Hindlimb muscle (tissue), 1 donor: ENCODE measurements around the gene POLG2. TPM values are rescaled to one million over a fixed set of nuclear protein-coding genes. Genes with fewer than 3 reads are reported as not detected.
"Not testable (repeated sequence)": the region's sequence is repeated elsewhere in the genome, so short reads cannot be mapped to it uniquely, and the experiment has no call there.

Experiments
- DNase-seq: peaks from one replicate; pipeline ENCODE4 v3.0.0-alpha.2; 2013
- polyA plus RNA-seq: library from polyadenylated mRNA; unstranded; fragments of 120-200 nt; gene quantifications from one replicate; pipeline ENCODE4 v1.2.1, GENCODE V29; 2013; ENCODE audit not compliant: insufficient read length

The POLG2 gene
- polyA plus RNA-seq, 1 donor, result 27.9 TPM

DNA sequence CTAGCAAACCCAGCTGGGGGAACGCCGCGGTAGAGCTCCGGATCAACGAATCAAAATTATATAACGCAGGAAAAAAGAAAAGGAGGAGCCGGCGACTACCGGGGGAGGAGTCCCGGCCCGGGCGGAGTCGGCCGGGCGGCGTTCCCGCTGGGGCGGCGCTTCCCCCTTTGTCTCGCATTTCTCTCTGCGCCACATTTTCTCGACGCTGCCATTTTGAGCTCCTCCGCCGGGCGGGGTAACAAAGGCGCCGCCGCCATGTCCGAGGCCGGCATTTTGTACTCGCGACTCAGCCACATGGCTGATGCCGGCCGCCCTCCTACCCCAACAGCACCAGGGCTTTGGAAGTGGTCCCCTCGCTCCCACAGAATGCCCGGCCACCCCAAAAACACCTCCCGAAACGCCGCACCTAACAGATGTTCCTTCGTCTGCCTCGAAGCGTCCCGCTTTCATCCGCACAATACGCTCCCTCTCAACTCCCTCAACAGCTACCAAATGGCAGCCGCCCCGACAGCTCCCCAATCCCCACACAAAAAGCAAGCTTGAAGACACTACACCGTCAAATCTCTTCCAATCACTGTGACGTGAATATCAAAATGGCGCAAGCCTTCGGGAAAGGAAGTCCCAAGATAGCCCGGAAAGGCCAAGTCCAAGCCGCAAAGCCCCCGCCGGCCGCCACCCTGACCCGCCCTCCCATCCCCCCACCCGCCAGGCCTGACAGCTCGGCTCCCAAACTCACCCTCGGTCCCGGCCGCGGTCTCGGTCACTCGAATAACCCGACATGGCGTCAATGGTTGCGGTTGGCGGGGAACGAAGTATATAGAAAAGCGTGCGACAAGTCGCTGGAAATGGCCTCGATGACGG lies 8.7 kb upstream of the POLG2 start:
- peak; percentile 97 for DNase-seq

DNA sequence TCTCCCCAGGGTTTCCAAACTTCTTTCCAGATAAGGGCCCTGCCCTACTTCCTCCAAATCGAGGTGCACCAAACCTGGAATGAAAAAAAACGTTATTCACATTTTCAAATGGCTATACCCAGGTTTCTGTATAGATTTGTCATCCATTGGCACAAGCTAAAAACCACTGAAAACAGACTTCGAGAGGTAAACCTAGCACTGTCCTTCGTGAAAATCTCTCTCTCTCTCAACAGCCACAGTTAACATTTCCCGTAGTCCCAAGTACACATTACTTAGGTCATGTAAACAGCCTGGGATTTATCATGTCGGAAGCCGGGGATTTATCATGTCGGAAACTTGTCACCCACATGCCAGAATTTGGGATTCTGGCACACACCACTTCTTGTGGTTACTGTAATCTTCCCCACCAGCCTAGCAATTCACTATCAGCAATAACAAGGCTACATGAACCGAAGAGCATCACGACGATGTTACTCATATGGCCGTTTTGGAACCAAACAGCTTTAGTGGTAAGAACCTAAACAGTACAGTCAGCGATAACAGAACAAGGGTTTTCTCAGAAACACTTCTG lies 8.0 kb upstream of the POLG2 start:
- DNase-seq, result no peak

- DNase-seq, result no peak
Observed at GRCh38 chr17:64503821-64504768, 7.2 kb upstream of the POLG2 start.

DNA sequence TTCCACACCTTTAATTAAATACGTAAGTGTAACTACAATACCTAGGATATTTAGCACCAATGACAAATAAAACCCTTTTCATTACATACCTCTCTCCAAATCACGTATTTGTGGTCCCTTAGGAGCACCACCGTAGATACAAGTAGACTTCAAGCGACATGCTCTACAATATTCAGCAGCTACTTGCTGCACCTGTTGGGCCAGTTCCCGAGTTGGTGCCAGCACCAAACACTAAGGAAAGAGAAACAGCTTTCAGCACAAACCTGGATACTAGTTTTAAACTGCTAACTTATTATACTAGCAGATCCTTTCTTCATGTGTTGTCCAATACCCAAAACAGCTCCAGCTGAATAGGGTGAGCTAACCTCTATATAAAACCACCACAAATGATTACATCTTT lies 6.5 kb upstream of the POLG2 start:
- DNase-seq, result no peak

- no peak for DNase-seq
Observed at GRCh38 chr17:64502809-64503208, 6.0 kb upstream of the POLG2 start.

- DNase-seq, result no peak
Observed at GRCh38 chr17:64502021-64502420, 5.2 kb upstream of the POLG2 start.

- no peak for DNase-seq
Observed at GRCh38 chr17:64500862-64501765, 4.3 kb upstream of the POLG2 start.

- DNase-seq, result no peak
Observed at GRCh38 chr17:64500487-64500859, 3.6 kb upstream of the POLG2 start.

DNA sequence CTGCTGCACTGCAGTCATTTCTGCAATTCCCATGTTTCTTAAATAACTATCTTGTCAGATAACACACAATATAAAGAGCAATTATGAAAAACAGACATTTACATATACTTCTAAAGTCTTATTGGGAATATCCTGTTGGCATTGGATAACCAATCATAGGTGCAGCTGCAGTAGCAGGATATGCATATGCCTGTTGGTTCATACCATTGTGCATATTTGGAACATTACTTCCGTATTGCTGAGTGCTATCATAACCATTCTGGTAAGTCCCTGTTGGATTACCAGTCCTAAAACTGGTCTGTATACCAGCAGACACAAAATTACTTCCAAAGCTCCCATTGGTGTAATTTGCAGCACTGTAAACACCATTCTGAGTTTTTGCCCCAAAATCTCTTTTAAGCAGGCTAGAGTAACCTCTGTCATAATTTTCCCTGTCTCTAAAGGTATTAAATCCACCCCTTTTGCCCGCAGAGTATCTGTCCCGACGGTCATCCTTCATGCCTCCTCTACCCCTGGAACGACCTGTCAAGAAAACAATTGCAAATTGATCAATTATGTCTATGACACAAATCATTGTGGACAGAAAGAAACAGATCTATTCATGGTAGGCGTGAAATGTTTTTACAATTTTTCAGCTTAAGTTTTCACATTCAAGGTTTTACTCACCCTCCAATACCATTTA lies 3.1 kb upstream of the POLG2 start:
- DNase-seq, result no peak

DNA sequence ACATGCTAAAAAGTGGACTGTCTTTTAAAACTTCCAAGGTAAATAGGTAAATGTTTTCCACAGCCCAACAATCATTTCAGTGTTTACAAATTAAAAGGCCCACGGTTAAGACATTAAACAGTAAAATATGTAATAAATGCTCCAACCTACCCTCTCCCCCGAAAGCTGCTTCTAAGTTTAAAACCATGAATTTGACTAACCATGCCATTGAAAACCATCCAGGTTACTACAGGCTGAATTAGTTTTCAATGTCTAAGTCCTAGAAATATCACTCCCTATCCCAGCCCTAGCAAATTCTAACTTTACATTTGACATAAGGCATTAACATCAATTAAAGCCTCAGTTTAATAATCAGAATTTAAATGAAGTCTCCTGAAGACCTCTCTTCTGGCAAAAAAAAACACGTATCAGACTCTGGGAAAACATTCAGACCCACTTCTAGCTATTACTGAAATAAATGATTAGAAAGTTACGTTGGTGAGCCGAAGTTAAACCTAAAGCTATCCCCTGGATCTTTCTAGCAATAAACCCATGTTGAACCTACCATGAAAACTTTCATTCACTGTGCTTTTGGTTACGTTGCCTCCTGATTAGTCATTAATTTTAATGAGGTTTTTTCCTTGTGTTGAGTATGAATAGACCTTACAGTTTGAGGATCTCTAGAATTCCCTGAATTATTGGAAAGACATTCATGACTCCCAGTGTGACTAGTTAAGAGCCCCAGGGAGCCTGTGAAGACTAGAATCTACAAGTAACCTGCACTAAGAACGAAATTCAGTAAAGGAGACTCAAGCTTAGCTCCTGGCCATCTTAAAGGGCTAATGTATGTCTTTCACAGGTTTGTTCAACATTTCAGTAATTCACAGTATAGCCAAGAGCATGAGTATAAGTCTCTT lies 1.7 kb upstream of the POLG2 start:
- DNase-seq, result no peak

DNA sequence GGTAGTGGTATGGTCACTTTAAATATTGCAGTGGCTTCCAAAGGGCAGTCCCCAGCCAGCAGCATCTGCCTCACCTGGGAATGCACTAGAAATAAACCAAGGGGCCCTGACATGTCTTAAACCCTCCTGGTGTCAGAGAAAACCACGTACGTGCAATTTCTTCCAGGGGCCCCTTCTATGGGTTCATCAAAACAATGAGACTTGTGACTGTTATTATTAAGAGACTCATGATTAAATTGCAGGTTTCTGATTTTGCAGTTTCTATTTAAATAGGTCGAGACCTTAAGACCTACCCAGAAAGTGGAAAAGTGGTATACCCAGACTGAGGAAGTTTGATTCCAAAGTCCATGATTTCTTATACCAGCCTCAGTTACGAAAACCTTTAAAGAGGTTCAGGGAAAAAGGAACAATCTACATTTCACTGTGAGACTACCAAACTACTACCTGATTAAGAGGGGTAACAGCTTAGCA lies 746 bp upstream of the POLG2 start:
- no peak for DNase-seq

GRCh38 chr17:64496348-64496785 lies 487 bp downstream of the POLG2 start:
- DNase-seq, result no peak

GRCh38 chr17:64495300-64495699 lies 1.6 kb downstream of the POLG2 start:
- not testable (repeated sequence) for DNase-seq

GRCh38 chr17:64494121-64494520 lies 2.7 kb downstream of the POLG2 start:
- DNase-seq, result no peak

- no peak for DNase-seq
Observed at GRCh38 chr17:64492481-64493109, 4.3 kb downstream of the POLG2 start.

DNA sequence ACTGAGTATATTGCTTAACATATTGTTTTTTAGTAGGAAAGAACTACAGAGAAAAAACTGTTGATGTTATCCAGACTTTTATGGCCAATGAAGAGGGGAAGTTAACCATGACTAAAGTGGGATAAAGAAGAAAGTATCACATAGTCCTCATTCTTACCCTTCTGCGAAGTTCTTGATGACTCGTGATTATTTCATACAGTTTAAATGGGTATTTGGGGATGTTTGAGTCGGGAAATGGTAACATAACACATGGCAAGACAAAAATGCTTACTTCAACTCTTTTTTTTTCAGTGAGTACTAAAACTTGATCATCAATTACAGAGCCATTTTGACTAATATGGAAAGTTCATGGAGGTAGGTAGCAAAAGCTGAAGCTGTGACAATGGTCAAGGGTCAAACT lies 4.9 kb downstream of the POLG2 start:
- no peak for DNase-seq

DNA sequence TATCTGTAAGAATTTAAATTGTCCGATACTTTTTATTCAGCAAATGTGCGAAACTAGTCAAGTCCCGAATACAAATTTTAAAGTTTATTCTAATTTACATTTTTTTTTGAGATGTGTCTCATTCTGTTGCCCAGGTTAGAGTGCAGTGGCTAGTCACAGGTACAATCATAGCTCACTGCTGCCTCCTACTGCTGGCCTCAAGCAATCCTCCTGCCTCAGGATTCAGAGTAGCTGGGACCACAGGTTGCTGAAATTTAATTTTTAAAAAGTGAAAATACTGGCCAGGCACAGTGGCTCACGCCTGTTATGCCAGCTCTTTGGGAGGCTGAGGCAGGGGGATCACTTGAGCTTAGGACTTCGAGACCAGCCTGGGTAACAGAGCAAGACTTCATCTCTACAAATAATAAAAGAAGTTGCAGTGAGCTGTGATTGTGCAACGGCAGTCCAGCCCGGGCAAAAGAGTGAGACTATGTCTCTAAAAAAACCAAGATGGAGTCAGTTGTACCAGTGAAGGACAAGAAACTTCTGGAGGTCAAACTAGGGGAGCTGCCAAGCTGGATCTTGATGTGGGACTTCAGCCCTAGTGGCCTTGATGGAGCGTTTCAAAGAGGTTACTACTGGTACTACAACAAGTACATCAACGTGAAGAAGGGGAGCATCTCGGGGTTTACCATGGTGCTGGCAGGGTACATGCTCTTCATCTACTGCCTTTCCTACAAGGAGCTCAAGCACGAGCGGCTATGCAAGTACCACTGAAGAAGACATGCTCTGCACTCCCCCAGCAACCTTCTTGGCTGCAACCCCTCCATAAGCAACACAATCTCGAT lies 5.6 kb downstream of the POLG2 start:
- no peak for DNase-seq

GRCh38 chr17:64488301-64488700 lies 8.6 kb downstream of the POLG2 start:
- DNase-seq, result no peak

DNA sequence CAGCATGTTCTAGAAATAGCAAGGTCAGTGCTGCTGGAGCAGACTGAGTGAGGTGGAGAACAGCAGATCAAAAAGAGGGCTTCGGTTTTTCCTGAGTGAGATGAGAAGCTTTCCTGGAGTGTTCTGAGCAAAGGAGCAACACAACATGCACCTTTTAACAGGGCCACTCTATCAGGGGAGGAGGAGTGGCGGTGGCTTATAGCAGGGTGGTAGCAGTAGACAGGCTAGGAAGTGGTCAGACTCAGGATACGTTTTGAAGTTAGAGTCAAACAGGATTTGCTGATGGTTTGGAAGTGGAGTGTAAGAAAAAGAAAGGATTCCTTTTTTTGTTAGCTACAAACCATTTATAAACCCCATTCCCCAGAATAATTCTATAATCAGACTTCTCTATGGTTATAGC lies 12.5 kb downstream of the POLG2 start:
- DNase-seq, result no peak
